Adrenal gland (tissue), 5 donors: ENCODE measurements around the gene ATP11A.

Experiments used
- CTCF ChIP-seq, 6 experiments: fragments of 450-650 bp in 4 of 6; fragments of 200-600 bp in 2 of 6; sonication (generic) in 1 of 6; IDR thresholded peaks; 1 replicate in 5 of 6; 2 replicates in 1 of 6; pipeline versions ENCODE4 v1.5.1 to v1.8.0; 2016 to 2021; ENCODE audit warnings: antibody characterized with exemption in 6 of 6, mild to moderate bottlenecking in 2 of 6, moderate library complexity in 1 of 6
- POLR2A ChIP-seq, 2 donors: fragments of 450-650 bp; IDR thresholded peaks; one replicate each; pipeline ENCODE4 v1.6.1; 2017; ENCODE audit warnings: antibody characterized with exemption in 2 of 2, mild to moderate bottlenecking in 2 of 2, moderate library complexity in 1 of 2
- donor health status: DM: no; HTN: no; CAD: no.

- TF ChIP-seq CTCF (IDR thresholded peaks at IDR 0.05) (no peak), POLR2A (IDR thresholded peaks at IDR 0.05) (no peak)
Measured at GRCh38 chr13:112836940-112837339, 147.1 kb downstream of the ATP11A start.
